ENCODE data around the gene RASA2. TPM values are rescaled to one million over a fixed set of nuclear protein-coding genes. Genes with fewer than 3 reads are reported as not detected.

RASA2 gene
- total and polyA plus RNA-seq, 4 donors, result 1.6 to 5.4 (median 4.6) TPM

DNA sequence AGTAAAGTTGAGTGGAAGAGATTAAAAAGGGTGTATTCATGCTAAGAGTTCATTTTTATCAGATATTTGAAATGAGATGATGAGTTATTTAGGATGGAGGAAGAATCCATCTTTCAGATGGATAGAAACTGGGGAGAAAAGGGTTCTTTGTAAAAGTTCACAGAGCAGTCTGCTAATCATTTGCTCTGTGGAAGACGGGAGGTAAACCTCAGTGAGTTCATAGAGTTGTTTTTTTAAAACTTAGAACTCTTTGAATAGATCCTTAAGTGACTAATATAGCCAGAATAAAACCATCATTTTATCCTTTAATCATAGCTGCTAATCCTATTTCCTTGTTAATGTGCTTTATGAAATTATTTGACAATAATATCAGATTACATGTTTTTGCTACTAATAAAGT, 5.1 kb downstream of the RASA2 start:
- Histone ChIP-seq H3K9me3 (ENCODE audit: control insufficient read depth in 4 of 4, low read length in 3 of 4) (no peaks in the 10 kb centered on the region), H3K4me3 (ENCODE audit: low read depth in 1 of 3, low read length in 3 of 3) (no peak overlapping the region), H3K27me3 (ENCODE audit: control insufficient read depth in 4 of 4, insufficient read depth in 4 of 4, low read length in 3 of 4) (no peaks in the 10 kb centered on the region), H3K4me1 (ENCODE audit: control insufficient read depth in 4 of 4, insufficient read depth in 4 of 4, low read length in 3 of 4) (peaks cover 2 to 8% (median 5%) of the 10 kb centered on the region in 4 donors), H3K9ac (ENCODE audit: low read depth in 1 of 2, low read length in 2 of 2) (no peak overlapping the region), H3K36me3 (ENCODE audit: control insufficient read depth in 4 of 4, insufficient read depth in 3 of 4, low read depth in 1 of 4, low read length in 3 of 4) (no peaks in the 10 kb centered on the region), H3K27ac (ENCODE audit: low read depth in 1 of 2, low read length in 2 of 2) (no peak overlapping the region)
- TF ChIP-seq FOXA1 (IDR thresholded peaks at IDR 0.05), result no peak
- no peak for TF ChIP-seq FOXA2 (IDR thresholded peaks at IDR 0.05)
- TF ChIP-seq TAF1 (conservative IDR thresholded peaks at IDR 0.05), result no peak
- no peak for TF ChIP-seq HNF4G (IDR thresholded peaks at IDR 0.05)
- no peak for TF ChIP-seq RAD21 (IDR thresholded peaks at IDR 0.05)
- TF ChIP-seq JUND (IDR thresholded peaks at IDR 0.05), result no peak
- no peak for TF ChIP-seq GABPA (IDR thresholded peaks at IDR 0.05 in 1 of 2, conservative IDR thresholded peaks at IDR 0.05 in 1 of 2)
- TF ChIP-seq, protein P1, sequence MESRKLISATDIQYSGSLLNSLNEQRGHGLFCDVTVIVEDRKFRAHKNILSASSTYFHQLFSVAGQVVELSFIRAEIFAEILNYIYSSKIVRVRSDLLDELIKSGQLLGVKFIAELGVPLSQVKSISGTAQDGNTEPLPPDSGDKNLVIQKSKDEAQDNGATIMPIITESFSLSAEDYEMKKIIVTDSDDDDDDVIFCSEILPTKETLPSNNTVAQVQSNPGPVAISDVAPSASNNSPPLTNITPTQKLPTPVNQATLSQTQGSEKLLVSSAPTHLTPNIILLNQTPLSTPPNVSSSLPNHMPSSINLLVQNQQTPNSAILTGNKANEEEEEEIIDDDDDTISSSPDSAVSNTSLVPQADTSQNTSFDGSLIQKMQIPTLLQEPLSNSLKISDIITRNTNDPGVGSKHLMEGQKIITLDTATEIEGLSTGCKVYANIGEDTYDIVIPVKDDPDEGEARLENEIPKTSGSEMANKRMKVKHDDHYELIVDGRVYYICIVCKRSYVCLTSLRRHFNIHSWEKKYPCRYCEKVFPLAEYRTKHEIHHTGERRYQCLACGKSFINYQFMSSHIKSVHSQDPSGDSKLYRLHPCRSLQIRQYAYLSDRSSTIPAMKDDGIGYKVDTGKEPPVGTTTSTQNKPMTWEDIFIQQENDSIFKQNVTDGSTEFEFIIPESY (IDR thresholded peaks at IDR 0.05), result no peak
- TF ChIP-seq NR2F2 (IDR thresholded peaks at IDR 0.05), result no peak
- TF ChIP-seq EGR1 (IDR thresholded peaks at IDR 0.05; ENCODE audit: low read depth in 2 of 2), result no peak
- TF ChIP-seq RXRA (IDR thresholded peaks at IDR 0.05), result no peak
- no peak for TF ChIP-seq YY1 (IDR thresholded peaks at IDR 0.05)
- TF ChIP-seq, protein P2, sequence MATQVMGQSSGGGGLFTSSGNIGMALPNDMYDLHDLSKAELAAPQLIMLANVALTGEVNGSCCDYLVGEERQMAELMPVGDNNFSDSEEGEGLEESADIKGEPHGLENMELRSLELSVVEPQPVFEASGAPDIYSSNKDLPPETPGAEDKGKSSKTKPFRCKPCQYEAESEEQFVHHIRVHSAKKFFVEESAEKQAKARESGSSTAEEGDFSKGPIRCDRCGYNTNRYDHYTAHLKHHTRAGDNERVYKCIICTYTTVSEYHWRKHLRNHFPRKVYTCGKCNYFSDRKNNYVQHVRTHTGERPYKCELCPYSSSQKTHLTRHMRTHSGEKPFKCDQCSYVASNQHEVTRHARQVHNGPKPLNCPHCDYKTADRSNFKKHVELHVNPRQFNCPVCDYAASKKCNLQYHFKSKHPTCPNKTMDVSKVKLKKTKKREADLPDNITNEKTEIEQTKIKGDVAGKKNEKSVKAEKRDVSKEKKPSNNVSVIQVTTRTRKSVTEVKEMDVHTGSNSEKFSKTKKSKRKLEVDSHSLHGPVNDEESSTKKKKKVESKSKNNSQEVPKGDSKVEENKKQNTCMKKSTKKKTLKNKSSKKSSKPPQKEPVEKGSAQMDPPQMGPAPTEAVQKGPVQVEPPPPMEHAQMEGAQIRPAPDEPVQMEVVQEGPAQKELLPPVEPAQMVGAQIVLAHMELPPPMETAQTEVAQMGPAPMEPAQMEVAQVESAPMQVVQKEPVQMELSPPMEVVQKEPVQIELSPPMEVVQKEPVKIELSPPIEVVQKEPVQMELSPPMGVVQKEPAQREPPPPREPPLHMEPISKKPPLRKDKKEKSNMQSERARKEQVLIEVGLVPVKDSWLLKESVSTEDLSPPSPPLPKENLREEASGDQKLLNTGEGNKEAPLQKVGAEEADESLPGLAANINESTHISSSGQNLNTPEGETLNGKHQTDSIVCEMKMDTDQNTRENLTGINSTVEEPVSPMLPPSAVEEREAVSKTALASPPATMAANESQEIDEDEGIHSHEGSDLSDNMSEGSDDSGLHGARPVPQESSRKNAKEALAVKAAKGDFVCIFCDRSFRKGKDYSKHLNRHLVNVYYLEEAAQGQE (IDR thresholded peaks at IDR 0.05), result no peak
- no peak for TF ChIP-seq SP1 (IDR thresholded peaks at IDR 0.05)
- TF ChIP-seq HNF4A (conservative IDR thresholded peaks at IDR 0.05), result no peak
- TF ChIP-seq, protein P3, sequence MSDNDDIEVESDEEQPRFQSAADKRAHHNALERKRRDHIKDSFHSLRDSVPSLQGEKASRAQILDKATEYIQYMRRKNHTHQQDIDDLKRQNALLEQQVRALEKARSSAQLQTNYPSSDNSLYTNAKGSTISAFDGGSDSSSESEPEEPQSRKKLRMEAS (IDR thresholded peaks at IDR 0.05), result no peak
- TF ChIP-seq, protein P4, sequence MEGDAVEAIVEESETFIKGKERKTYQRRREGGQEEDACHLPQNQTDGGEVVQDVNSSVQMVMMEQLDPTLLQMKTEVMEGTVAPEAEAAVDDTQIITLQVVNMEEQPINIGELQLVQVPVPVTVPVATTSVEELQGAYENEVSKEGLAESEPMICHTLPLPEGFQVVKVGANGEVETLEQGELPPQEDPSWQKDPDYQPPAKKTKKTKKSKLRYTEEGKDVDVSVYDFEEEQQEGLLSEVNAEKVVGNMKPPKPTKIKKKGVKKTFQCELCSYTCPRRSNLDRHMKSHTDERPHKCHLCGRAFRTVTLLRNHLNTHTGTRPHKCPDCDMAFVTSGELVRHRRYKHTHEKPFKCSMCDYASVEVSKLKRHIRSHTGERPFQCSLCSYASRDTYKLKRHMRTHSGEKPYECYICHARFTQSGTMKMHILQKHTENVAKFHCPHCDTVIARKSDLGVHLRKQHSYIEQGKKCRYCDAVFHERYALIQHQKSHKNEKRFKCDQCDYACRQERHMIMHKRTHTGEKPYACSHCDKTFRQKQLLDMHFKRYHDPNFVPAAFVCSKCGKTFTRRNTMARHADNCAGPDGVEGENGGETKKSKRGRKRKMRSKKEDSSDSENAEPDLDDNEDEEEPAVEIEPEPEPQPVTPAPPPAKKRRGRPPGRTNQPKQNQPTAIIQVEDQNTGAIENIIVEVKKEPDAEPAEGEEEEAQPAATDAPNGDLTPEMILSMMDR (IDR thresholded peaks at IDR 0.05; ENCODE audit: low read depth, low read length, missing input control), result no peak
- TF ChIP-seq, protein P5, sequence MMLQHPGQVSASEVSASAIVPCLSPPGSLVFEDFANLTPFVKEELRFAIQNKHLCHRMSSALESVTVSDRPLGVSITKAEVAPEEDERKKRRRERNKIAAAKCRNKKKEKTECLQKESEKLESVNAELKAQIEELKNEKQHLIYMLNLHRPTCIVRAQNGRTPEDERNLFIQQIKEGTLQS (IDR thresholded peaks at IDR 0.05), result no peak
- 64% methylated on average over 1 of the region's 1 CpG for WGBS
- no peak for DNase-seq (ENCODE audit: low spot score)
